ENCODE results near the gene TTYH3.

The TTYH3 gene

DNA sequence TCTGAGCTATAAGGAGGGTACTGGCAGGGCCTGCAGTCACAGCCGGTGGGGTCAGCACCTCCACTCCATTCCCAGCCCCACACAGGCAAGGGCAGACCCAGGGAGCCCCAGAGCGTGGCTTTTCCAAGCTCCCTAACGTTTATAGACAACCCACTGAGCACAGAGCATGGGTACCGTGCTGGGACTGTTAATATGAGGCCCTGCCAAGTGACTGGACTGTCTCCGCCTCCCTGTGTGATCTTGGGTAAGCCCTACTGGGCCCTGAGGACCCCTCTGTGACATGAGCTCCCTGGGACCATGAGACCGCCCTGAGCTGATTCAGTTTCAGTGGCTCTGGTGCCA, 12.4 kb downstream of the TTYH3 start:
- Histone ChIP-seq H3K9me3 (ENCODE audit: severe bottlenecking) (no peaks in the 10 kb centered on the region), H3K27ac (ENCODE audit: poor library complexity, severe bottlenecking) (no peak overlapping the region), H3K36me3 (ENCODE audit: low read depth) (peaks cover 15% of the 10 kb centered on the region; the same call in 1 of the 2 replicates), H3K4me3 (ENCODE audit: severe bottlenecking) (no peak overlapping the region), H3K27me3 (ENCODE audit: insufficient read depth, poor library complexity, severe bottlenecking) (no peaks in the 10 kb centered on the region), H3K4me1 (ENCODE audit: insufficient read depth, poor library complexity, severe bottlenecking) (peaks cover 6% of the 10 kb centered on the region)
- TF ChIP-seq, protein P1, sequence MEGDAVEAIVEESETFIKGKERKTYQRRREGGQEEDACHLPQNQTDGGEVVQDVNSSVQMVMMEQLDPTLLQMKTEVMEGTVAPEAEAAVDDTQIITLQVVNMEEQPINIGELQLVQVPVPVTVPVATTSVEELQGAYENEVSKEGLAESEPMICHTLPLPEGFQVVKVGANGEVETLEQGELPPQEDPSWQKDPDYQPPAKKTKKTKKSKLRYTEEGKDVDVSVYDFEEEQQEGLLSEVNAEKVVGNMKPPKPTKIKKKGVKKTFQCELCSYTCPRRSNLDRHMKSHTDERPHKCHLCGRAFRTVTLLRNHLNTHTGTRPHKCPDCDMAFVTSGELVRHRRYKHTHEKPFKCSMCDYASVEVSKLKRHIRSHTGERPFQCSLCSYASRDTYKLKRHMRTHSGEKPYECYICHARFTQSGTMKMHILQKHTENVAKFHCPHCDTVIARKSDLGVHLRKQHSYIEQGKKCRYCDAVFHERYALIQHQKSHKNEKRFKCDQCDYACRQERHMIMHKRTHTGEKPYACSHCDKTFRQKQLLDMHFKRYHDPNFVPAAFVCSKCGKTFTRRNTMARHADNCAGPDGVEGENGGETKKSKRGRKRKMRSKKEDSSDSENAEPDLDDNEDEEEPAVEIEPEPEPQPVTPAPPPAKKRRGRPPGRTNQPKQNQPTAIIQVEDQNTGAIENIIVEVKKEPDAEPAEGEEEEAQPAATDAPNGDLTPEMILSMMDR (IDR thresholded peaks at IDR 0.05; ENCODE audit: poor library complexity, severe bottlenecking) = no peak
- ATAC-seq (ENCODE audit: low read depth) = no peak
- DNase-seq (ENCODE audit: low spot score) = no peak

DNA sequence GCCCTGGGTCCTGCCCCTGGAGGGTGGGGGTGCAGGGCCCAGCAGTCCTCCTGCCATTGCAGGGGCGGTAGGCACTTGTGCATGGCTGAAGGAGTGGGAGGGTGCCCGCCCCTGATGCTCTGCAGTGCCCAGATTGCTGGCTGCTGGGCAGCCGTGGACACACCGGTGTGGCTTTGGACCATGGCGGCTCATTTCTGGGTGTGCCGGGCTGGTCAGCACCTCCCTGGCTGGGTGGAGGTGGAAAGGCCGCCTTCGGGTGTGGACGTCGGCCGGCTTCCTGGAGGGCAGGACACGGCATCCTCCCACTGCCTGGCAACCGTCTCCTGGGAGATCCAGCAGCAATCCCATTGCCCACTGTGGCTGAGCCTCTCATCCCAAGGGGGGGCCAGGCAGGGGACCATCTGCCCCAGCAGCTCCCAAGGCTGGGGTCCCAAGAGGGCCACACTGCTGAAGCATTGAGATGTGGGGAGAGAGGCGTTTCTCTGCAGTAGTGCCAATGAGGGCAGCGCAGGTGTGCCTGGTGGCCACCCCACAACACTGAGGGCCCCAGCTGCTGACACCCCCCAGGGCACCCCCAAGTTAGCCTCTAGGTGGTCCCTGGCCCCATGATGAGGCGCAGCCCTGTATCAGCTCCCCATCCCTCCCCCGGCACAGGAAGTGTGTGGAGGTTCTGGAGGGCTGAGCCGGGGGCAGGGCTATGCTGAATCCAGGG, 12.9 kb downstream of the TTYH3 start:
- DNase-seq (ENCODE audit: low spot score) = no peak
- Histone ChIP-seq H3K27ac (ENCODE audit: poor library complexity, severe bottlenecking) (no peak overlapping the region), H3K4me1 (ENCODE audit: insufficient read depth, poor library complexity, severe bottlenecking) (peaks cover 6% of the 10 kb centered on the region), H3K36me3 (ENCODE audit: low read depth) (peaks cover 15% of the 10 kb centered on the region; the same call in 1 of the 2 replicates), H3K27me3 (ENCODE audit: insufficient read depth, poor library complexity, severe bottlenecking) (no peaks in the 10 kb centered on the region), H3K4me3 (ENCODE audit: severe bottlenecking) (no peak overlapping the region), H3K9me3 (ENCODE audit: severe bottlenecking) (no peaks in the 10 kb centered on the region)
- ATAC-seq (ENCODE audit: low read depth) = no peak
- TF ChIP-seq, protein P1 (IDR thresholded peaks at IDR 0.05; ENCODE audit: poor library complexity, severe bottlenecking) = no peak

DNA sequence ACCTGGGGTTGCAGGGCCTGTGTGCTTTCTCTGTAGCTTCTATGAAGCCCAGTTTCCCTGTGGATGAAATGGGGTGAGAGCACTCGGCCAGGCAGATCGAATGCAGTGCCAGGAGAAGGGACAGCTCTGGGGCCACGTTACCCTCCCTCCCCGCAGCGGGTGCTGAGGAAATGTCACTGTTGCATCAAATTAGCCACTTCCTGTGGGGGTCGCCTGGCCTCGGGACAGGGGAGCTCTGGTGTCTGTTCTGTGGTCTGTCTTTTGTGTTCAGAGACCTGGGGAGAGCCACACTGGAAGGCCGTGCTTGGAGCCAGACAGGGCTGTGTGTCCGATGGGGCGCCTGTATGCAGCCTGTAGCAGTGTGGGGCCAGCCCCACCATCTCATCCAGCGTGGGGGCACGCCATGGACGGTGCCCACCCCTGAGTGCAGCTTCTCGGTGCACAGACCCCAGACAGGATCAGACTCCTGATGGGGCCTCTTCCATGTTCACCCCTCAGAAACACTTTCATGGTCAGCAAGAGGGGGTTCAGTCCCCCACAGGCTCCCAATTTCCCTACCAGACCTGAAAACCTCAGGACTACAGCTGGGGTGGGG, 13.6 kb downstream of the TTYH3 start:
- Histone ChIP-seq H3K27me3 (ENCODE audit: insufficient read depth, poor library complexity, severe bottlenecking) (no peaks in the 10 kb centered on the region), H3K27ac (ENCODE audit: poor library complexity, severe bottlenecking) (no peak overlapping the region), H3K36me3 (ENCODE audit: low read depth) (peaks cover 15% of the 10 kb centered on the region; the same call in 1 of the 2 replicates), H3K9me3 (ENCODE audit: severe bottlenecking) (no peaks in the 10 kb centered on the region), H3K4me3 (ENCODE audit: severe bottlenecking) (no peak overlapping the region), H3K4me1 (ENCODE audit: insufficient read depth, poor library complexity, severe bottlenecking) (peaks cover 6% of the 10 kb centered on the region)
- ATAC-seq (ENCODE audit: low read depth) (no peak), DNase-seq (ENCODE audit: low spot score) (no peak)
- TF ChIP-seq, protein P1 (IDR thresholded peaks at IDR 0.05; ENCODE audit: poor library complexity, severe bottlenecking) = no peak

DNA sequence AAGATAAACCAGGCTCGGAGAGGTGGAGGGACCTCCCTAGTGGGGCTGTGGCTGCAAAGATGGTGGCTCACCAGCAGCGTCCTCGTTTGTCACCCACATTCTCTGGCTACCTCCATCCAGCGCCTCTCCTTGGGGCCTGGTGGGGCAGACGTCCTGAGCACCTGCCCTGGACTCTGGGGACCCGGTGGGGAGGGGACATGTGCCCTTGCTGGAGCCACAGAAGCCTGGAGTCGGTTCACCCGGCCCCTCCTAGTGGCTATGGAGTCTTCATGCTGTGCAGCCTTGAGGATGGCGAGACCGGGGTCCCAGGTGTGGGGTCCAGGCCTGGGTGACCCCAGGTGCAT, 14.5 kb downstream of the TTYH3 start:
- Histone ChIP-seq H3K27ac (ENCODE audit: poor library complexity, severe bottlenecking) (no peak overlapping the region), H3K36me3 (ENCODE audit: low read depth) (peaks cover 15% of the 10 kb centered on the region; the same call in 1 of the 2 replicates), H3K9me3 (ENCODE audit: severe bottlenecking) (no peaks in the 10 kb centered on the region), H3K27me3 (ENCODE audit: insufficient read depth, poor library complexity, severe bottlenecking) (no peaks in the 10 kb centered on the region), H3K4me3 (ENCODE audit: severe bottlenecking) (no peak overlapping the region), H3K4me1 (ENCODE audit: insufficient read depth, poor library complexity, severe bottlenecking) (no peaks in the 10 kb centered on the region)
- DNase-seq (ENCODE audit: low spot score) (no peak), ATAC-seq (ENCODE audit: low read depth) (no peak)
- TF ChIP-seq, protein P1 (IDR thresholded peaks at IDR 0.05; ENCODE audit: poor library complexity, severe bottlenecking) = no peak
